HG02981 (cell line): Measurements from ENCODE around the gene KIAA0930.

Source experiments
- ATAC-seq: cut with Tn5 transposase; IDR thresholded peaks from one replicate; pipeline ENCODE4 v1.9.1; 2021; ENCODE audit warnings: mild to moderate bottlenecking, moderate library complexity; ENCODE audit not compliant: unreplicated experiment

The KIAA0930 gene

DNA sequence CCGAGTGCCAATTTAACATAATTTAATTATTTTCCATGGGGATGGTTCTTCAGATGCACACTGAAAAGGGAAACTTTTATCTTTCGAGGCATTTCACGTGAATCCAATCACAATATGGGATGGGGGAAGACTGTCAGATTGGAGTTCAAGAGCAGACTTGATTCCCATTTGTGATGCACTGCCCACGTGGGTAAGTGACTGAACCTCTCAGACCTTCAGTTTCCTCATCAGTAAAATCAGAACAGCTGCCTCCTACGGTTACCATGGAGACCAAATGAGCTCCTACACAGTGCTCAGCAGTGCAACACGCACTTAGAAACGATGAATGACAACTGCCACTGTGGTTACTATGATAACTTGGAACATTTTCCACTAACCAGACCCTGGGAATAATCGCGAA lies 21.7 kb downstream of the KIAA0930 start:
- no peak for ATAC-seq

DNA sequence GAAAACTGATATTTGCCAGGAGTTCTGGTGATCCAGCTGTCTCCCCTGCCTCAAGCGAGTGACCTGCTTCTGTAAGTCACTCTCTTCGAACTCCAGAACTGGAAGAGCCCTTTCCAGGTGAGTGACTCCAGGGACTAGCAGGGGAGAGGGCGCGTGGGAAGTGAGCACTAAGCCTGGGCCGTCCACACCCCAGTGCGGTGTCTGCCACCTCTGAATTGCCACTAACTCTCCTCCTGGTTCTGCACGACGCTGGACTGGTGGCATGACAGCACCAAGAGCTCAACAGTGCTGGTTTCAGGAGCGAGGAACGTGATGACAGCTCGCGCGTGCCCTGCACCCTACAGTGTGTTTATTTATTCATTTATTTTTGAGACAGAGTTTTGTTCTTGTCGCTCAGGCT lies 22.9 kb downstream of the KIAA0930 start:
- no peak for ATAC-seq

DNA sequence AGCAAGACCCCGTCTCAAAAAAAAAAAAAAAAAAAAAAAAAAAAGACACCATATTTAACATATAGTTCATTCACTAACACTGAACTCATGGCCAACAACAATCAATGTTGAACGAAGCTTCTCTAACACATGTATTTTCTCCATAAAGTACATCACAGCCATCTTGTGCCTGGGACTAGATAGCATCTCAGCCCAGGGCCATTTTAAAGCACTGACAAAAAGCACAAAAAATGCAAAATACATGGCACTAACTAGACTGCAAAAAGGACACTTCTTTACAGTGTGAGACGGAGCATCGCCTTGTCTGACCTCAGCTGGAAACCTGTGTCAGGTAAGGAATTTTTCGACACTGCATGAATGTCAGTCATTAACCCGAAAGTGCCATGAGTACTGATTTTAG lies 23.3 kb downstream of the KIAA0930 start:
- ATAC-seq, result no peak

DNA sequence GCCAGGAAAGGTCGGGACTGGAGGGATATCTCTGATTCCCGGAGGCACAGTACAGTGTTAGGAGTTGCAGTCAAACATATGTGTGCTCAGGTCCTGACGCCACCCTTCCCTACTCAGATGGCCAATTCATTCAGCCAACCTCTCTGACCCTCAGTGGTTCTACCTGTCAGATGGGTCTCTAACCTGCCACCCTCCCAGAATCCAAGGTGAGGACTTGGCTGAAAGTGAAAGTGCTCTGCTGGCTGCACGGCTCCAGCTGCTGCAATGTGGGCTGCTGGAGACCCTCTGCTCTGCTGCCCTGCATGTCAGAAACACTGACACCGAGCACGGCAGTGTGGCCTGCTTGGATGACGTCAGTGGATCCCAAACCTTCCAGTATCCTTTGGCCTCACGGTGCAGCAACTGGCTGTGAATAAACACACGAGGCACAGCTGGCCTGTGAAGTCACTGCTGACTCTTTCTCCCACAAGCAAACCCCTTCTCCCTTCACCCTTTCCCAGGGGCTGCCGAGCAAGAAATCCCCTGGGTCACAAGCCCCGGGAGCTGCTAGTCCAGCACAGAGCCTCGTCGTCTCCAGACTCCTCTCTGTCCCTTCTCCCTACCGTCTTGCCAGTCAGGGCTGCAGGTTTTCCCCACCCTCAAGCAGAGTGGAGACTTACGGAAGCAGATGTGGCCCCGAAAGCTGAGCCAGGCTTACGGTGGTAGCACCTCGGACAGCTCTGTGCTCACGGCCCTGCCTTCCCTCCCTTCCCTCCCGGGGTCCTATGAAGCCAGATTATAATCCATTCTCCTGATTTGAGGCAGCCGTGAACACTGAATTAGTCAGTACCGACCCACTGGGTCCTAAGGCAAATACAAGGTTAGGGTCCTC lies 24.3 kb downstream of the KIAA0930 start:
- no peak for ATAC-seq

DNA sequence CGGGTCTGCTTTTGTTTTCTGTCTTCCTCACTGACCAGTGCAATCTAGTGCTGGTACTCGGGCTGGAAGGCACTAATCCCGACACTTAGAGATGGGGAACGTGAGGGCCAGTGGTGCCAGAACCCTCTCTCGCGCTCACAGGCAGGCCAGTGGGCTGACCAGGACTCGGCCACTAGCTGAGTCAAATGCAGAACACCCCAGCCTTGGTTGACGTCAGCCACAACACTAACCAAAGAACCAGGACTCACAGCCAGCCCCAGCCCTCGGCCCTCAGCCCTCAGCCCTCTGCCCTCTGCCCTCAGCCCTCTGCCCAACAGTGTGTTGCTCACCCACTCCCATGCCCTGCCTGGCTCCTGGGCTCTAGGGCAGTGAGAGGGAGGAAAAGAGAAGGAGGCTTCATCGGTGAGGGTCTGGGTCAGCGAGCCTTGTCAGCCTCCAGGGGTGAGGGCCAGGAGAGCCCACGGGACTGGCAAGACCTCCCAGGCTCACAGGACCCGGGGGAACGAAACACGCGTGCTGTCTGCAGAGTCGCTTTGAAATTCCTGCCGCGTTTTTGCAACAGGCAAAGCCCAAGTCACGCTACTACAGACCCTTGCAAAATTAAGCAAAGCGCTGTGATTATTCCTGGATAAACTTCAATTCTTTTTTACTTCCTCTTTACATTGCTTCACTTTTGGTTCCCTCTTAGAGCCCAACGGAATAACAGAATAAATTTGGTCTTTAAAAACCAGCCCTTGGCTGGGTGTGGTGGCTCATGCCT lies 27.5 kb downstream of the KIAA0930 start:
- no peak for ATAC-seq

DNA sequence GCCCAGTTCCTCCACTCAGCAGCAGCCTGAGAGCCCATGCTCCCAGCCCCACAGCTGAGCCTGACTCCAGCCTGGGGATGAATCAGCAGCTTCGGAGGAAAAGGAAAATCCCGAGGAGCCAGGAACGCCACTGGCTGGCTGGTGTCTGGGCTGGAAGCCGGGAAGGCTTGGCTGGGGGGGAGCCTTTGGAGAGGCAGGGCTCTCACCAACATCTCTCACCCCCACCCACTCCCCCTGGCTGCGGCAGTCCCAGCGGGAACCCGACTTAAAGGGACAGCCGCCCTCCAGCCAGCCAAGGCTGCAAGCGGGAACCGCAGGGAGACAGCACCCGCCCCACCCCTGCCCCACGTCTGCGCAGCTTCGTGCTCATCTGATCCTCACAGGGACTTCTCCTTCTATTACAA lies 28.4 kb downstream of the KIAA0930 start:
- ATAC-seq, result no peak

DNA sequence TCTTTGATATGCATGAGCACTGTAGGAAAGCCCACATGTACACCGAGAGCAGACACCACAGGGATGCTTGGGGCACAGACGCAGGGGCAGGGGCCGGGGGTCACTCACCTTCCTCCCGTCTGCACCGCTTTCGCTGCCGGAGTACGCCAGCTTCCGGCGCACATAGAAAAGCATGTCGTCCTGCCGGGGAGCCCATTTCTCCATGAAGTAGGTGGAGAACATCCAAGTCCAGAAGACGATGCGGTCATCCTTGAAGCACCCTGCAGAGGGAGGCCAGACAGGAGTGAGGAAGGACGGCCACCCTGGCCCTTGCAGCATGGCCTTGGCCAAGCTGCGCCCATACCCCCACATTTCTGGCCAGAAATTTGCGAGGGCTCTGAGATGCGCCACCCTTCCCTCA lies 28.8 kb downstream of the KIAA0930 start:
- no peak for ATAC-seq

DNA sequence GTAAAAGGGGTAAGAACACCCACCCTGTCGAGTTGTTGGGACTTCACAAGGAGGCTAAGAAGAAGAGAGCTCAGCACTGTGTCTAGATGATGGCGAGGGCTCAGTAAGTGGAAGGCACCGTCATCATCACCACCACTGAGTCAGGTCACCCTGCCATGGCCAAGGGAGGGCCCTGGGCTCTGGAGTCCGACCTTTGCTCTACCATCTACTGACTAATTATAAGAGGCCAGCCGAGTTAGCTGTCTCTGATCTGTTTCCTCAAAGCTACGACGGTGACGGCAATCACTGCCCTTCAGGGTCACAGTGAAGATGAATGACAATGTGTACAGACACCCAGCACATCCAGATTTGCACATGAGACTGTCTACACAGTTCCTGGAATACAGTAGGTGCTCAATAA lies 29.3 kb downstream of the KIAA0930 start:
- no peak for ATAC-seq

DNA sequence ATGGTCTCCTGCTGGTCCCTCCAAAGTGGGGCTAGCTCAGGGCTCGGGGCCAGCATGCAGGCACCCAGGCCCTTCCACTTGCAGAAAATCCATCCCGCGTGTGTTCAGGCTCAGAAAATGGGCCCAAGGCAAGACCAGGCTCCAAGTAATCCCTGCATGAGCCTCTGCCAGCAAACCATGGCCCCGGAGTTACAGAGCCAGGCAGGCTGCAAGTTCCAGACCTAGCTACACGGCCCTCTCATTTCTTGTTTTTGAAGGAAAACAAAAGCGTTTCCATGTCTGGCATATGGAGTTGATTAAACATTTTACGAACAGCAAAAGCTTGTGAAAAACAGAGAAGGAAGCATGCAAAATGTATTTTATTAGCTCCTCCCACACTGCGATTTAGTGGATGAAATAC lies 29.7 kb downstream of the KIAA0930 start:
- no peak for ATAC-seq

DNA sequence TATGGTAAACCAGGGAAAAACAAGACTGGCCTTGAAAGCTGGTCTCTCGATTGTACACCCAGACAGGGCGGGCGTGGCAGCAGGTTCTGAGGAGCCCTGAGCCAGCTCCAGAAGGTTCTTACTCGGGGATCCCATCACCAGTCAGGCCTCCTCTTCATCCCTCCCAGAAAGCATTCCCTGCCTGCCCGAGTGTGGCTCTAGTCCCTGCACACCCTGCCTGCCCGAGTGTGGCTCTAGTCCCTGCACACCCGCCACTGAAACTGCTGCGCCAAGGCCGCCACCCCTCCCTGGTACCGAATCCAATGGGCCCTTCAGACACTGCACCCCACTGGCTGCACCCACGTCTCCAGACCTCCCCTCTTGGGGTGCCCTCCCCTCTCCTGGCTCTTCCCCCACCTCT lies 30.1 kb downstream of the KIAA0930 start:
- ATAC-seq, result no peak

DNA sequence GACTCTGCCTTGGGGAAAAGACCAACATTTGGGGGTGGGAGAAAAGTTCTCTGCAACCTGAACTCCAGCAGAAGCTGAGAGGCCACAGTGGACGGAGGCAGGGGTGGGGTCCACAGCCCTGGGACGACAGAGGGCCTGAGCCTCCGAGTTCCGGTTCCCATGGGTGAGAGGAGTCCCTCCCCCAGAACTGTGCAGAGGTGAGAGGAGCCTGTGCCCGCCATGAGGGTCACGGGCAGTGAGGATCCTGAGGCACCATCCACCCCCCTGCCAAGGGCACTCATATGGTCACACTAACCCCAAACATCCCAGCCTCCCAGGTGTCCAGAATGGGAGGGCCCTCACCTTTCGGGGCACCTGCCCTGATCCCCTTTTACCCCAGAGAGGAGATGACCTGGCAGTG lies 30.5 kb downstream of the KIAA0930 start:
- ATAC-seq, result no peak

DNA sequence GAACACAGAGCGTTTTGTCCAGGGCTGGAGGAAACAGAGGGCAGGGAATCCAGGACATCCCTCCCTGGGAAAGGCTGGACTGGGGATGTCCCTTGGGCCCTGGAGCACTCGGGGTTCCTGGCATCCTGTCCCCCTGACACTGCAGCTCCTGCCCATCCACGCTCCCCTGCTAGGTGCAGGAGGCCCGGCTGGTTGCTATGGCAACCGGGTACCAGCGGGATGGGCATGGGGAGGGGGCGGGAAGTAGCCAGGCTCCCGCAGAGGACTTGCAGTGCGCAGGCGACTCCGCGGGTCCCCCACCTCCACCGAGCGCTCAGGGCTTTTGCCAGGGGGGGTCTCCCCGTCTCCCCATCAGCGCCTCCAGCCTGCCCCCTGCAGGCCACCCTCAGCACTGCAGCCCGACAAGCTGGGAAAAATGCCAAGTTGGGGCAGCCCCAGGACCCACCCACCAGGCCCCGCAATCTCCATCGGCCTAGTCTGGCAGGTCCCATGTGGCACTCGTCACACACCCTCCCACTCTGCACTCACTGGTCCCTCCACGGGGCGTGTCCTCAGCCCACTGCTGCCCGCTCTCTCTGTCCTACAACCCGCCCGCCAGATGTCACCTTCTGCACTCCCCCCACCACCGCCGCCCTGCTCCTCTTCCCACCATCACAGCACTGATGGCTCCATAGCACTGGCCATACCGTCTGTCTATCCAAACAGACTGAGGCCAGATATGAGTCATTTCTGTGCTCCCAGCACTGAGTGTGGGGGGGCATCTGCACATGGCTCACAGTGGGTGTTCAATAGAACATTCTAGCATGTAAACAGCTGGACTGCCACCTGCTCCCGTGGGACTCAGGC lies 31.5 kb downstream of the KIAA0930 start:
- no peak for ATAC-seq

DNA sequence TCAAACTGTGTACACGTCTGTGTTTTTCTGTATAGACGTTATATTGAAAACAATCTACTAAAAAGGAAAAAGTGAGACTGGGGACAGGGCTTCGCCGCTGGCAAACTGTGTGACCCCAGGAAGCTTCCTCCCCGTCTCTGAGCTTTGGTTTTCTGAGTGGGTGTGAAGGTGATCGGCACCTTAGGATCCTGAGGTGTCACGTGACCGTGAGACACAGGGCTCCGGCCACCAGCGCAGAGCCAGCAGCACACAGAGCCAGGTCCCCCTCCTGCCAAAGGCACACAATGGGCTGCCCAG lies 32.0 kb downstream of the KIAA0930 start:
- ATAC-seq, result no peak

DNA sequence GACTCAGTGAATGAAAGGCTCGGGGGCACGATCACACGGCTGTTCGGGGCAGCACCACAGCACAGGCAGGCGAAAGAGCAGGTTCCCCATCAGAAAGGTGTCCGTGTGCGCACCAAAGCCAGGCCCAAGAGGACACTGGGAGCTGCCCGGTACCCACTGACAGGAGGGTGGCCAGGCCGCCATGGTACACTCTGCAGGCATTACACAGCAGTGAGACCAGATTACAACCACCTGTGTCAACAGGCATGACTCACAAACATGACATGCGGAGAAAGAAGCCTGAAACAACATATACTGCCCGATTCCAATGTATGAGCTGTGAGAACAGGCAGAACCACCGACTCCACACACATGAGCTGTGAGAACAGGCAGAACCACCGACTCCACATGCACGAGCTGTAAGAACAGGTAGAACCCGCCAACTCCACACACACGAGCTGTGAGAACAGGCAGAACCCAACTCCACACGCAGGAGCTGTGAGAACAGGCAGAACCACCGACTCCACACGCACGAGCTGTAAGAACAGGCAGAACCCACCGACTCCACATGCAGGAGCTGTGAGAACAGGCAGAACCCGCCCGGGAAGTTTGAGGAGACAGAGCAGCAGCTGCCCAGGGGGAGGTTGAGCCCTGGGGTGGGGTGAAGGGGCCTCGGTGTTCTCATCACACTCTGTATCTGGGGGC lies 32.6 kb downstream of the KIAA0930 start:
- ATAC-seq, result no peak

DNA sequence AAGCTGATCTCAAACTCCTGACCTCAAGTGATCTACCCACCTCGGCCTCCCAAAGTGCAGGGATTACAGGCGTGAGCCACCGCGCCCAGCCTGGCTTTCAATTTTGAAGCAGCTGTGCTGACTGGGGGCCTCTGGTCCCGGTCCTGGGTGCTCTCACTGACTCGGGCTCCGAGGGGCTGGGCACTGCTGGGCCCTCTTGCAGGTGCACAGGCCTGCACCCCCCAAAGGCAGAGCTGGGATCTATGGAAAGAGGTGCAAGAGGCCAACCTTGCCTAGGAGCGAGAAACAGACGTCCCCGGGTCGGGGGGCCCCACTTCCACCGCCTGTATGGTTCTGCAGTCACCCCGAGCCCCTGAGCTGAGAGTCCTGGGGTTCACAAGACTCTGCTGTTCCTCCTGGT lies 33.2 kb downstream of the KIAA0930 start:
- no peak for ATAC-seq

DNA sequence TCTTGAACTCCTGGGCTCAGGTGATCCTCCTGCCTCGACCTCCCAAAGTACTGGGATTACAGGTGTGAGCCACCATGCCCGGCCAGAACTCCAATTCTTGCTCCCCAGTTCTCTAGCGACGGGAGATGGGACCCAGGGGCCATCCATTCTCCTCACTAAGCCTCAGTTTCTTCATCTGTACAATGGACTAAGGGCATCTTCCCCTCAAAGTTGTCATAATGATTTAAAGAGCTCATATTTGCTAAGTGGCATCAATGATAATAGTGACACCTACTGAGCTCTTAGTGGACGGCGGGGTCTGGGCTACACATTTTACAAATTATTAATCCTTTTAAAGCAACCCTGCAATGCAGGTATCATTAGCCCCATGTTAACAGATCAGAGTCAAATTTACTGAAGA lies 34.5 kb downstream of the KIAA0930 start:
- no peak for ATAC-seq

DNA sequence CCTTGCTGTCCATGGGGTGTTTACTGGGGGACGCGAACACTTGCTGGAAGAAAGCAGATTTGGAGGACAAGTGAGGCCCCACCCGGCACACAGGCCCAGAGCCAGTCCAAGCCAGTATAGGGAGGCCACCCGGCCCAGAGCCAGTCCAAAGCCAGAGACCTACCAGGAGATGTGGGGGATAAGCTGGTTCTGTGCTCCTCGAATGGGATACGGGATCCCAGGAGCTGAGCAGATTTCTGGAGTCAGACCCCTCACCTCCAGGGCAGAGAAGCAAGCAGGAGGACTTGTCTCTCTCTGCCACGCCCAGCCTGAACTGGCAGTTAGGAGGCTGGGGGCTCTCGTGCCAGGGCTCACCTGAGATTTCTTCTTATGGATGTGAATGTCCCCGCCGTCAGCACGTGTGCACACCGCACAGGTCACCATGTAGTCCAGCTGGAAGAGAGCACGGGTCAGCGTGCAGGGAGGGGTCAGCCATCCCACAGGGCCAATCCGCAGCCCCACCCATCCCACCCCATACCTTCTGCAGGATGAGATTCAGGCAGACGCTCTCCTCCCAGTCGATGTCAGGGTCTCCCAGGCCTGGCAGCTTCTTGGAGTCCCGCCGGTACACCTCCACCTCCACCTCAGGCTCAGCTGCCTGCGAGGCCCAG lies 35.3 kb downstream of the KIAA0930 start:
- ATAC-seq, result no peak

DNA sequence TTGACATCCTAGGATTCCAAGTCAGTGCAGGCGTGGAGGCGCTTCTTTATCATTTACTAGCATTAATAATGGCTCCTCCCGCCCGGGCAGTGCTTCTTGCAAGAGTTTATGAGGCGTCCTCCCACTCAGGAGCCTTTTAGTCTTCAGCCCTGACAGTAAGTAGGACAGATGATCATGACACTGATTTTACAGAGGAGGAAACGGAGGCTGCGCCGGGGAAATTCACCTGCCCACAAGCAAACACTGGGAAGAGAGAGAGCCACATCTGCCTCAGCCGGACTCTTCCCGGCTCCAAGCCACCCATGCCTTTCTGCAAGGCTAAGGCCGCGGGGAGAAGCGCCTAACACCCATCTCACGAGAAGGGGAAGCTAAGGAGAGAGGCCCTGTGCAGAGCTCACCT lies 35.9 kb downstream of the KIAA0930 start:
- no peak for ATAC-seq

DNA sequence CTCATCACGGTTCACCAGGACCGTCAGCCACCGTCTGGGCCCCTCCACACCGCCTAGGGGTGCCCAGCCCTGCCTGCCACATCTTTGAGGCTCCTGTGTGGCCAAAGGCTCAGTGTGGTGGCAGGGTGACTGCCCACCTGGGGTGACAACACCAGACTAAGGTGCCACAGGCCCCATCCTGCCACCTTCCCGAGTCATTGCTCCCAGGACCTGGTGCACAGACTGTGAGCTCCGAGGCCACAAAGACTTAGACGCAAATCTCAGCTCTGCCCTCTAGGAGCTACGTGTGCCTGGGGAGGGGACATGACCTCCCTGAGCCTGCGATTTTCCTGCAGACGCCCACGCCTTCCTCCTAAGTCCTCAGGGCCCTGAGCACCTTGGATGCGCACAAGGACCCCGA lies 36.5 kb downstream of the KIAA0930 start:
- no peak for ATAC-seq

DNA sequence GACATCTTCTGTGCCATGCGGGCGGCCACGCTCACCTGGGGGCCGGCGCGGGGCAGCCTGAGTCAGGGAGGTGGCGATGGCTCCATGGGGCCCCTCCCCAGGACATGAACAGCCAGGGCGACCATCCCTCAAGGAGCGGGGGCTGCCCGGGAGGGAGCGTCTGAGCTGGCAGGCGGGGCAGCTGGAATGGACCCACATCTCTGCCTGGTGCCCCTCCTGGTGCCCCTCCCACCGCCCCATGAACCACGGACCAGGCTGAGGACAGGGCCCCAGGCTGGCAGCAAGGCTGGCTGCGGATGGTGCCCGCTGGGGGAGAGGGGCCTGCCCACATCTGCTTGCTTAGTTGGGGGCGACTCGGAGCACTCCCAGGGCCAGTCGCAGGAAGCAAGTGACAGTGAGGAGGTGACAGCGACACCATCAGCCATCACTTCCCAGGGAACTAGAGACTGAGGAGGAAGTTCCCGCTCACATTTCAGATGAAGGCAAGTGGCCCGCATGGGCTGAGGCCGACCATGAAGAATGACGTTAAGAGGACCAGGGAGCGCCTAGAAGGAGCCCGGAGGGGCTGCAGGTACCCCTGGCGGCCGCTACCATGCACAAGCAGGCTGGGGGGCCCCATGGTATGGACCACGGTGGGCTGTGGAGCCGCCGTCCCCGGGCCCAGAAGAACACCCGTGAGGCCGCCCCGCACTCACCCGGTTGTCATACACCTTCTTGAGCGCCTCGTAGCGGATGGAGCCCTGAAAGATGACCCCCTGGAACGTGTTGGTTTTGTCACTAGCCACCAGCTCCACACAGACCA lies 37.3 kb downstream of the KIAA0930 start:
- no peak for ATAC-seq
